ENCODE measurements around the gene DNM1.

DNM1 gene

GRCh38 chr9:128203024-128203706 lies at the start of gene DNM1:
DNM1 (plus strand) TSS chr9:128203379; CDS start chr9:128203471, 92 bp downstream.
- peak; percentile 34 for DNase-seq

- no peak for DNase-seq
Observed at GRCh38 chr9:128153947-128154695, 49.1 kb upstream of the DNM1 start.

GRCh38 chr9:128155736-128156500 lies 47.3 kb upstream of the DNM1 start:
- DNase-seq = no peak

DNA sequence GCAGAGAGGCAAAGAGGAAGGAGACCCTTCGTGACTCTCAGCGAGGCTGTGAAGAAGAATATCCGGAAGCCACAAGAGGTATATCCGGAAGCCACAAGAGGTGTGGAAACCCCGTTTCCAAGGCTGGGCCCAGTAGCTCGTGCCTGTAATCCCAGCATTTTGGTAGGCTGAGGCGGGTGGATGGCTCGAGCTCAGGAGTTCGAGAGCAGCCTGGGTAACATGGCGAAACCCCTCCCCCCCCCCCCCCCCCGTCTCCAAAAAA lies 43.7 kb upstream of the DNM1 start:
- peak; percentile 91 for DNase-seq

DNA sequence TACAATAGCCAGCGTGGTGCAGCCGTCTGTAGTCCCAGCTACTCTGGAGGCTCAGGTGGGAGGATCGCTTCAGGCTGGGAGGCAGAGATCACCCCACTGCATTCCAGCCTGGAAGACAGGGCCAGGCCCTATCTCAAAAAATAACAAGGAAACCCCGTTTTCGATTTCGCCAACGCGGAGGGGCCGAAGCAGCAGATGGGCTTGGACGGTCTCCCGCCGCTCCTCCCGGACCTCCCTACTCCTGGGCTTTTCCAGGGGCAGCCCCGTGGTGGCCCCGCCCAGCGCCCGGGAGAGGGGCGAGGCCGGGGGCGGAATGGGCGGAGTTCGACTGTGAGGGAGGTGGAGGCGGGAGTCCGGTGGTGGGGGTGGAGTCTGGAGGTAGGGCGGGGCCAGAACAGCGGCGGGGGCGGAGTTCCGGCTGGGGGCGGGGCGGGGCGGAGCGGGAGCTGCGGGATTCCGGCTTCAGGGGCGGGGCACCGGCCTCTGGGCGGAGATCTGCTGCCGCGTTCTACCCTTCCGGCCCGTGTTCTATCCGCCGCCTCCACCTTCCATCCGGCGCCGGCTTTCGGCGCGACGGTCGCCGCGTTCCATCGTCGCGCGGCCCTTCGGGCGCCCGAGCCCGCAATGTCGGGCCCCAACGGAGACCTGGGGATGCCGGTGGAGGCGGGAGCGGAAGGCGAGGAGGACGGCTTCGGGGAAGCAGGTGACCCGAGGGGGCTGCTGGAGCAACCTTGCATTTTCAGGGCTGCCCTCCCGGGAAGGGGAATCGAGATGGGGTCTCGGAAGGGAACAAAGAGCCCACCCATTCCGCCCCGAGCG lies 43.2 kb upstream of the DNM1 start, which contains the start of gene BBLN:
TSS of gene BBLN (plus strand) at position 482 of the 819 bp plus-strand sequence. CDS start at position 625, 143 bp downstream.
- DNase-seq = peak; percentile 72

- no peak for DNase-seq
Observed at GRCh38 chr9:128160603-128160987, 42.6 kb upstream of the DNM1 start.

DNA sequence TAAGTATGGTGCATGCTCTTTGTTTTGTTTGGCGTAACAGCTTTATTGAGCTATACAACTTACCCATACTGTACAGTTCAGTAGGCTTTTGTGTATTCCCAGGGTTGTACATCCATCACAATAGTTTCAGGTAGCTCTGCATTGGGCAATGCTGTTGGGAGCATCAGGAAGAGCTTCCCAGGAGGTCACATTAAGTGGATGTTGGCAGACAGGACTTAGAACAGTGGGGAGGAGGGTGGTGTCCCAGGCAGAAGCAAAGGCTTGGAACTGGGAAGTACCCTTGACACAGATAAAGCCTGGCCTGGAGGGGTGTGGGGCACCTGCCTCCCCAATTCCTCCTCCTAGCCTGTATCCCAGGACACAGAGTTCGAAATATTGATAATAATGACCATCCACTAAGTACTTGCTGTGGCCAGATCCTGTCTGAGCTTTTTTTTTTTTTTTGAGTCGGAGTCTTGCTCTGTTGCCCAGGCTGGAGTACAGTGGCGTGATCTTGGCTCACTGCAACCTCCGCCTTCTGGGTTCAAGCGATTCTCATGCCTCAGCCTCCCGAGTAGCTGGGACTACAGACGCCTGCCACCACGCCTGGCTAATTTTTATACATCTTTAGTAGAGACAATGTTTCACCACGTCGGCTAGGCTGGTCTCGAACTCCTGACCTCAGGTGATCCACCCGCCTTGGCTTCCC lies 41.8 kb upstream of the DNM1 start:
- DNase-seq = no peak

DNA sequence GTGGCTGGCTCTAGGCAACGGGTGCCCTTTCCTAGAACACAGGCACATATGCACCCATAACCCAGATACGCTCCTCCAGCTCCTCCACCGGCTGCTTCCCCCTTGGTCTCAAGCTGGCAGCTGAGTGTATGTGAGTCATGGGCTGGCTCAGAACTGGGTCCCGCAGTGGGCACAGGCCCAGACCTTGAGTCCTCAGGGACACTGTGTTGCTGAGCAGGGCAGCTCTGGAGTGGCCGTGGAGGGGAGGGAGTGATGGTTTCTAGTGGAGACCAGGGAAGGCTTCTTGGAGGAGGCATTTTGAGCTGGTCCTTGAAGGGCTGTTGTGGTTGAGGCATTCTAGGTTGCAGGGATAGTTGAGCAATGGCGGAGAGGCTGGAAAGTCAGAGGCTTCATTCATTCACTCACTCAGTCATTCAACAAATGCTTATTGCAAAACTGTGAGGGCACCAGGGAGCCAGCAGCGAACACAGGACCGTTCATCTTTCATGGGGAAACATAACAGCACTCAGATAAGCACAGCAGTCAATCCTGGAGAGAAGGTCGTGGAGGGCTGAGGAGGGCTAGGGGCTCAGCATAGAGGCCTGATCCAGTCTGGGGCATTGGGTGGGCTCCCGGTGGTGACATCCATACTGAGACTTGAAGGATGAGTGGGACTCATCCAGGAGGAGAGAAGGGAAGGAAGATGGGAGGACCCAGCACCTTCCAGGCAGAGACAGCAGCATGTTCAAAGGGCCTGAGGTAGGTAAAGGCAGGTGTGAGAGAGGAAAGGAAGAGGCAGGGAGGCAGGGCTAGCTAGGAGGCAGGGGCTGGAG lies 40.8 kb upstream of the DNM1 start:
- DNase-seq = no peak

DNA sequence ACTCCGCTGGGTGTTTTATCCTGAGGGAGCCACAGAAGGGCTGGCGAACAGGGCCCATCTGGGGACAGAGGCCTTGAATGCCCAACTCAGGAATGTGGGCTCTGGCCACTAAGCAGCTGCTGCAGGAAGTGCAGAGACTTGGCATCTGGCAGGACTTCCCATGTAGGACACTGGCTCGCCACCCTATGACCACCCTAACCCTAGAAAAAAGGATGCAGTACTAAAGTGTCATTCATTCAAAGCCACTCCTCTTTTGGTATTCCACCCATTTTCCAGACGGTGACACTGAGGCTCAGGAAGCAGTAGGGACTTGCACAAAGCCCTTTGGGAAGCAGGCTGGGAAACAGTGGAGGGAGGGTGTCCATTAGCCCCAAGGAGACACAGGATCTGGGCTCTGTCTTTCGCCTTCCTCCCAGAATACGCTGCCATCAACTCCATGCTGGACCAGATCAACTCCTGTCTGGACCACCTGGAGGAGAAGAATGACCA lies 40.1 kb upstream of the DNM1 start:
- DNase-seq = no peak

DNA sequence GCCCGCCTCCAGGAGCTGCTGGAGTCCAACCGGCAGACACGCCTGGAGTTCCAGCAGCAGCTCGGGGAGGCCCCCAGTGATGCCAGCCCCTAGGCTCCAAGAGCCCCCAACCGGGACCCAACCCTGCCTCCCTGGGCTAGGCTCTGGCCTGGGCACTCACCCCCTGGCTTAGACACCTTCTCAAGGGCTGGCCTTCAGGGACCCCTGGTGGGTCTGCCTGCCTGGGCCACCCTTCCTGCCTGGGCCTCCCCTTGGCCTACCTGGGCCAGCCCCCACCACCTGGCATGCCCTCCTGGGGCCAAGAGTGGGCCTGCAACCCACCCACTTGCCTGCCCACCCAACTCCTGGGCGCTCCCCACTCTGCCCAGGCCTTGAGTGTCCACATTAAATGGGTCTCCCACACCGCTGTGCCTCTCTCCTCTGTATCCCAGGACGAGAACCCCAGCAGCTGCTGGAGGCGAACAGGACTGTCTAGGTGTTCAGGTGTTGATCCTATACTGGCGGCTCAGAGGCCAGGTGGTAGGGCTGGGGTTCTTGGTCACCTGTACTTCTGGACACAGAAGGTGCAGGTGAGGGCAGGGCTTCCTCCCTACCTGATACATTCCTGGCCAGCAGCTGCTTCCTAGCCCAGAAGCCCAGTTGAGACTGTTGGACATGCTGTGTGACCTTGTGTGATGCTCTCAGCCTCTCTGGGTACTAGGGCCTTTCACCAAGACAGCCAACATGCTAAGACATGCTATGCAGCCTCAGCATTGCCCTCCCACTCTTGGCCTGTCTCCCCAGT lies 39.5 kb upstream of the DNM1 start:
- DNase-seq = no peak

DNA sequence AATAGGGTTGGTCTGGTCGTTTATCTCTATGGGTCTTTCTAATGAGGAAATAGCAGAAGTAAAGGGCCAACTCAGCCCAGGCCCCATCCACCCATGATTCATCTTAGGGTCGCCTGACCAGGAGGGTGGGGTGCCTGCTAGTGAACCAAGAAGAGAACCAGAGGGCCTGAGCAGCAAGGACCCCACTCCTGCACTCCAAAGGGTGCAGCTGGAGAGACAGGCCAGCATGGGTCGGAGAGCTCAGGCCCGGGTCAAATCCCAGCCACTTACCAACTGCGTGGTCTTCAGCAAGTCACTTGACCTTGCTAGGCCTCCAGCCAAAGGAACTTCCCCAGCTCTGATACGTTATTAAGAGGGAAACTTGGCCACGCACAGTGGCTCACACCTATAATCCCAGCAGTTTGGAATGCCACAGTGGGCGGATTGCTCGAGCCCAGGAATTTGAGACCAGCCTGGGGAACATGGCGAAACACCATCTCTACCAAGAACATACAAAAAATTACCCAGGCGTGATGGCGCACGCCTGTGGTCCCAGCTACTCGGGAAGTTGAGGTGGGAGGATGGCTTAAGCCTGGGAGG lies 38.8 kb upstream of the DNM1 start:
- no peak for DNase-seq

DNA sequence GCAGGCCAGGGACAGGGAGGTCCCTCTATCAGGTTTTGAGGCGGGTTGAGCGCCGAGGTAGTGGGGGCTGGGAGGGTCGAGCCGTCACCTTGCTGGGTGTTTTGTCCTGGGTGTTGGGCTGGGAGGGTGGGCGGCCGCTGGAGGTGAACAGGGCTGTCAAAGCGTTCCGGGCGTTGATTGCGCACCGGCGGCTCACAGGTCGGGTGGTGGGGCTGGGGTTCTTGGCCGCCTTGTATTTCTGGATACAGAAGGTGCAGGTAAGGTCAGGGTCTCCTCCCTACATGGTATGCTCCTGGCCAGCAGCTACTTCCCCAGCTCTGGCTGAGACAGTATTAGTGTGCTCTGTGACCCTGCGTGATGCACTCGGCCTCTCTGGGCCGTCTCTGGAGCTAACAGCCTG lies 37.0 kb upstream of the DNM1 start:
- no peak for DNase-seq

DNA sequence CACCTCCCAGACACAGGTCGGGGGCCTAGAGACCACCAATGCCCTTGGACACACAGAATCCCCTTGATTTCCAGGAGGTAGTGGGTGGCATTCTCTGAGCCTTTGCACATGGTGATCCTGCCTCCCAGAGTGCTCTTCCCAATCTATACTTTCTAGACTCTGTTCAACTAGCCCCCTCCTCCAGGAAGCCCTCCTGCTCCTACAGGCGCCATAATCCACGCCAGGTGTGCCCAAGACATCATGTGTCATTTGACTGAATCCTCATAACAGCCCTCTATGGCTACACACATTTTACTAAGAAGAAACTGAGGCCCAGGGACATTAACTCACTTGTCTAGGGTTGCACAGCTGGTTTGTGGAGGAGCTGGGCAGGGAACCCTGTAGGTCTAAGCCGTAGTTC lies 36.0 kb upstream of the DNM1 start:
- no peak for DNase-seq

DNA sequence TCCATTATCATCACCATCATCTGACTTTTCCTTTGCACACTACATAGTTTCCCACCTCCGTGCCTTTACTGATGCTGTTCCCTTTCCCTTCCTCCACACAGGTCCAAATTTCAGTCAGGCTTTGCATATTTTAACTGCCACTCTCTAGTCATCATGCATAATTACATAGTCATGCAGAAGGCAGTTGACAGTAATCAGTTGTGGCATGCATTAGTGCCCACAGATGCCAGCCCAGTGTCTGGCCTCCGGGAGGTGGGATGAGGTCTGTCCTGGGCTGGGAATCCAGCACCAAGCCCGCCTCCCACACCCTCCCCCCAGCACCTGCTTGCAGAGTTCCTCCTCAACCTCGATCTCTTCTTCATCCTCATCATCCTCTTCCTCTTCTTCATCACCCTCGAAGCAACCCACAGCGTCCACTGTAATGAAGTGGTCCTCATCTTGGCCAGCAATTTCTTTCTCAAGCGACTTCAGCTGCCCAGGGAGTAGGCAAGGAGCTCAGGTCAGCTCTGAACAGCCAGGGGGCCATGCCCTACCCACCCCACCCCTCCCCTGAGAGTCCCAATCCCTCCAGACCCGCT lies 34.4 kb upstream of the DNM1 start:
- DNase-seq = no peak

DNA sequence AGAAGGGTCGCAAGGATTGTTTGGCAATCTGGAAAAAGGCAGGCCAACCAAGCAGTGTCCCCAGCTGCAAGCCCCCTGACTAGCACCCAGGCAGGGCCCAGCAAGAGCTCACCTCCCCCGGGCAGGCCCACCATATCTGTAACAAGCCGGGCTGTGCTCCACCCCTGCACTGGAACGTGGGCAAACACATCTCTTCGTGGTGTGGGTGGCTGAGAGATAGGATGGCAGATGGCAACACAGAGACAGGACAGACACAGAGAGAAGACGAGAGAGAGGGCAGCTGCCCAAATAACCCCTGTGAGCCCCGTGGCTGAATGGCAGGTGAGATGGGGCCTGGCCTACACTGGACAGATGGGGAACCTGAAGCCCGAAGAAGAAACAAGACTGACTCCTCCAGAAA lies 33.7 kb upstream of the DNM1 start:
- DNase-seq = no peak

- DNase-seq = no peak
Observed at GRCh38 chr9:128169925-128170324, 33.3 kb upstream of the DNM1 start.

- no peak for DNase-seq
Observed at GRCh38 chr9:128174062-128174461, 29.1 kb upstream of the DNM1 start.

DNA sequence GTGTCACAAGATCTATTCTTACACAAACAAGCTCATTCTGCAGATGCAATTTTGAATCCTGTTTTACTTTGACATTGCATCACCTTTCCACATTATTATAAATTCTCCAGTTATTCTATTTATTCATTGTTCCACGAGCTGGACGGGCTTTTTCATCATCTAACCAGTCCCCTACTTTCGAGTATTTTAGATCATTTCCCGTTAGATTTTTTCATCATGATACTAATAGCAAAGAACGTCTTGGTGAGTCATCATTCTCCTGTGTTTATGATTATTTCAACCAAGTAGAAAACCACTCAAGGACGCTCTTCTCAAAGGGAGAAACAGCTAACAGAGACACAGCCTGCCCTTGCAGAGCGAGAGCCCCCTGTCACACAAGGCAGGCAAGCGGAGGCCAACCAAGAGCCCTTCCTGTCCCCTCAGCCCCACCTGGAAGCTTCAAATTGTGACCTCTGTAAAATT lies 28.0 kb upstream of the DNM1 start:
- DNase-seq = no peak

DNA sequence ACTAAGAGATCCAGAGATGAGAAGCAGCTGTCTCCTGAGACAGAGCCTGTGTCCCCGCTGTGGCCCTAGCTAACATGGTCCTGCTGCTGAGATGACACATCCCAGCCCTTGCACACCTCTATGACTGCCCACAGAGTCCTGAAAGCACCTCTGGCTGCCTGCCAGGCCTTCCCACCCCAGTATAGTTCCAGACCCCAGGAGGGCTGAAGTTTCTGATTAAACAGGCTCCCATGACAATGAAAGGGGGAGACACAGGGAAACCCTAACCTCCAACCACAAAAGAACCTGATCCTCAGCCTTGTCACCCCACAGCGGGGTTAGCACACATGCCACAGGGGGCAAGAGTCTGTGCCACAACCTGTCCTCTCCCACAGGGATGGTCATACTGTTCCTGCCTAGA lies 27.5 kb upstream of the DNM1 start:
- no peak for DNase-seq
